Nucleus accumbens (tissue), 56 donors: ENCODE data around the gene MATN1.

Experiments used
- DNase-seq, 56 donors: peaks; one replicate each; lab custom pipeline; 2025; lab: John Stamatoyannopoulos, UW

MATN1 gene

DNA sequence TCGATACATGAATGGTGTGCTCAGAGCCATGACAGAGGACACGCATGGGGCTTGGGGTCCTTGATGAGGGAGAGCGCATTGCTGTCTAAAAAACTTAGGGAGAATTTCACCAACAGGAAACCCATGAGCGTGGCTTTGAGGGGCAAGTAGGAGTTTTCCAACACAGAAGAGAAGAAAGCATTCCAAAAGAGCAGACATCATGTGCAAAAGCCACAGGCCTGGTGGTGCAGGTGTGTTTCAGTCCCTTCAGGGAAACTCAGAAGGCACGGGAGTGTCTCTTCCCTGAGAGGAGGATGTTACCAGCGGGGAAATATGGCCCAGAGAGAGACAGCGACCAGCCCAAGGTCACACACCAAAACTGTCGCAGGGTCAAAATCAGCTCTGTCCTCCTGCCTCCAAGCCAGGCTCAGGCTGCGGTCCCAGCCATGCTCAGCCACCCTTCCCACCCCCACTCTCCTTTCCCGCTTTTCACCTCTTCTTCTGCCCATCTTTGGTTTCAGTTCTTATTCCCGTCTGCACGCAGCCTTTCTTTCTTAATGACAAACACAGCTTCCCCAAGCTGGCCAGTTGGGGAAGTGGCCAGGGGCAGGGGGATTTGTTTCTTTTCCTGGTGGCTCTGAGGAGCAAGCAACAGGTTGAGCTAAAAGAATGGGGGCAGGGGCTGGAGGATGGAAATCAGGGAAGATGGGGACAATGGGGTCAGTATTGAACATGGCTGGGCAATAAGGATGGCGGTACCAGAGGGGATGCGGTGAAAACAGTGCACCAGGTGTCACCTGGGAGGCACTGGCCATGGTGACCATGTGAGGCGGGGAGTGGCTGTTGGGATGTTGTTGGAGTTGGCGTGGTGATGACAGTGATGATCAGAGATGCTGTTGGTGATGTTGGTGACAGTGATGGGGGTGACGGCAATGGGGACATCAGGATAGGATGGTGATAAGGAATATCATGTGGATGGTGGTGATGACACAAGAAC is 23.9 kb upstream of the MATN1 start:
- DNase-seq: peak in 3 of 56 donors; percentile 16 to 23 (median 20)

DNA sequence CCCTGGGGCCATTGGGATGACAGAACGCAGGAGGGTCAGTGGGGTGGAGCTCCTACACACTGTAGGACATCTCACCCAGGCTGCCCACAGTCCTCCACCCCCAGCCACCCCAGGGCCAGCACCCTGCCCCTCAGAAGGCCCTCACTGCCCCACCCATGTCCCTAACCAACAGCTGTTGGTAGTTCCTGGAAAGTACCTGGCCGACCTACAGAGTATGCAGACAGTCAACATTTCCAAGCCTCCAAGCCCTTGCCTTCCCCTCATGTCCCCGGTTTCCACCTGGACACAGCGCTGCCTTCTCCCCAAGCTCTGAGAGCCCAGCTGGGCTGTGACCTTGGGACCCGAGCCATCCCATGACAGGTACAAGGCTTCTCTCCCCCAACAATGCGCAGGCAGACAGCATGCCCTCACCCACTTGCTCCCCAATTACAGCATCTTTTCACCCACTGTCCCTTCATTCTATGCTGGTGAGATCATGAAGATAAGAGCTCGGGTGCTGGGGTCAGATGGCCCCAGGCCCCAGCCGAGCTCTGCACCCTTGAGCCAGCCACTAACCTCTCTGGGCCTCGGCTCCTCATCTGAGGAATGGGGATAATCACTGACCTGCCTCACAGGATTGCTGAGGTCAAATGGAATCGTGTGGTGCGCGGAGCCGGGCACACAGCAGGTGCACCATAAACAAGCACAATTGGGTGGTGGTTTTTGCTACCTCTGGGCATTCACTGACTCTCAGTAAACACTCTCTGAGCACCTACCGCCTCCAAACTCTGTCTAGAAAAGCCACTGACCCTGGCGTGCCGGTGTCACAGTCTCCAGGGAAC is 23.0 kb upstream of the MATN1 start:
- no peak for DNase-seq

DNA sequence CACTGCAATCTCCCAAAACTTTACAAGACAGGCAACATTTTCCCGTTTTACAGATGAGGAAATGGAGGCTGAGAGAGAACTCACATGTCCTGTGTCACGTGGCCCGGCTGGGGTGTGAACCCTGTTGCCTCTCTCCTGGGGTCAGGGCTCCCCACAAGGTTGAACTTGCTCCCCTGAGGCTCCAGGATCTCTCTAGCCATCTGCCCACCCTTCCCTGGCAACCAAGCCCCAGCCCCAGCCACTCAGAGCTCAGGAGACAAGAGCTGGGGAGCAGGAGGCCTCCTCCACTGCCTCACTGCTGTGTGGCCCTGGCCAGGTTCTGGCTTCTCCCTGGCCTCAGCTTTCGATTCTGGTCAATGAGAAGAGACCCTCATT is 22.4 kb upstream of the MATN1 start:
- no peak for DNase-seq

GRCh38 chr1:30745156-30745833 is 21.9 kb upstream of the MATN1 start:
- DNase-seq: no peak

DNA sequence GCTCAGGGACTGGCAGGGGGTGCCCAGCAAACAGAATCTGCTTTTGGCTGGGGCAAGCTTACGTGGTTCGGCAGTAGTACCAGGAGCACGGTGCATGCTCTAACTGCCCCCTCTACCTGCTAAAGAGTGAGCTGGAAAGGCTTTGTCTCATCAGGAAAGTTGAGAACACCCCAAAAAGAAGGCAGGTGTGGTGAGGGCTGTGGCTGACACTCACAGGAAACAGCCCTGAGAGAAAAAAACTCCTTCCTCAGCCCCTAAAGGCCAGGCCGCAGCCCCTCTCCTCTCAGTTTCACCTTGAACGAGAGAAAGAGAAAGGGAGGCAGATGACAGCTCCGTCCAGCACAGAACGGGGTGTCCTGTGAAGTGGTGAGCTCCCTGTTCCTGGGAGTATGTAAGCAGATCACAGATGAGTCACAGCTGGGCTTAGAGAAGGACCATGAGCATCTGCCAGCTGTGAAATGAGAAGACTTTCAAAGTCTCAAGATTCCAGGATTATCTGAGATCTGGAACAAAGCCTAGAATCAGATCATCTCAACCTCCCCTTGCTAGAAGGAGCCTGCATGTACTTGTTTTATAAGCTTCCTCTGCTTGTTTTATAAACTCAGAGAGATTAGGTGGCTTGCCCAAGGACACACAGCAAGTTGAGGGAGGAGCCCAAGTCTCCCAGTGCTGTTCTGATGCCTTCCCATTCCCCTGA is 20.8 kb upstream of the MATN1 start:
- DNase-seq: no peak

- DNase-seq: no peak
Measured at GRCh38 chr1:30743584-30744059, 20.2 kb upstream of the MATN1 start.

DNA sequence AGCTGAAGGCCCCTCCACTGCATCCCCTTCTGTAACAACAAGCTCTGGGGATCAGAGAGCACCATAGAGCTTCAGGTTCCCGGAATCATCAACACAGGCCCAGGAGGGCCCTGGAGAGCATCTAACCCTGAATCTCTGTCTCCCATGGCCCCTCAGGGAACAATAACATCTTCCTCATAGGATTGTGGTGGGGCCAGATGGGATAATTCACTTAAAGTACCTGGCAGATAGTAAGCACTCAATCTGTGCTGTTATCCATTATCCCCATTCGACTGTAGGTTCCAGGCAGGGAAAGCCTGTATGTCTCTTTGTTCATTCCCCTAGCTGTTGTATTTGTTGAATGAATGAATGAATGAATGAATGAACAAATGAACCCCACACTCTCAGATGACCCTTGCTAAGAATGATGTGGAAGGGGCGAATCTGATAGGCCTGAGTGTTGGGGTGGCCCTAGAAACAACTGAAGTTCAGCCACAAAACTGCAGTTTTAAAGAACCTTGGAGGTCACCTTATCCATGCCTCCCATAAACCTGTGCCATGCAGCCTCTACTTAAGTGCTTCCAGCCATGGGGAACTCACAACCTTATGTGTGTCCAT is 19.7 kb upstream of the MATN1 start:
- no peak for DNase-seq

DNA sequence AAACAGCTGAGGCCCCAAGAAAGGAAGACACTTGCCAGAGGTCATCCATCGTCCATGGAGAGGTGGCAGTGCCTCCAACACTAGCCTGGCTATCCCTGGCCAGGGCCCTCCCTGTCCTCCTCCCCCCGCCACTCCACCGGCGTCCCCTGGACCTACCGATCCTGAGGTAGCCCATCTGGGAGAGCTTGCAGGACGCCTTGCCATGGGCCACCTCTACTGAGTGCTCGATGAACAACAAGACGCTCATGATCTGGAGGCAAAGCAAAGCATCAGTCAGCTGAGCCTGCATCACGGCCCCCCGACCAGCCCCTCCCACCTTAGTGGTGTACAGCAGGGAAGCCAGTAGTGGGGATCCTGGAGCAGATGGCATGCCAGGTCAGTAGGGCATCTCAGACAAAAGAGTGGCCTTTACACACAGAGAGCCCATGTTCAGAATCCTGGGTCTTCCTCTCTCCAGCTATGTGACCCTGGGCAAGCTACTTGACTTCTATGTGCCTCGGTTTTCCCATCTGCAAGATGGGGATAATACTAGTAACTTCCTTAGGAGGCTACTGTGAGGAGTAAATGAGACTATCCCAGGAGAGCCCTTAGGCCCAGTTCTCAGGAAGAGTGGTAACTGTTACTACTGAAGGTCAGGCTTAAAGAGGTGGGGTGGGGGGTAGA is 19.0 kb upstream of the MATN1 start:
- DNase-seq: no peak

DNA sequence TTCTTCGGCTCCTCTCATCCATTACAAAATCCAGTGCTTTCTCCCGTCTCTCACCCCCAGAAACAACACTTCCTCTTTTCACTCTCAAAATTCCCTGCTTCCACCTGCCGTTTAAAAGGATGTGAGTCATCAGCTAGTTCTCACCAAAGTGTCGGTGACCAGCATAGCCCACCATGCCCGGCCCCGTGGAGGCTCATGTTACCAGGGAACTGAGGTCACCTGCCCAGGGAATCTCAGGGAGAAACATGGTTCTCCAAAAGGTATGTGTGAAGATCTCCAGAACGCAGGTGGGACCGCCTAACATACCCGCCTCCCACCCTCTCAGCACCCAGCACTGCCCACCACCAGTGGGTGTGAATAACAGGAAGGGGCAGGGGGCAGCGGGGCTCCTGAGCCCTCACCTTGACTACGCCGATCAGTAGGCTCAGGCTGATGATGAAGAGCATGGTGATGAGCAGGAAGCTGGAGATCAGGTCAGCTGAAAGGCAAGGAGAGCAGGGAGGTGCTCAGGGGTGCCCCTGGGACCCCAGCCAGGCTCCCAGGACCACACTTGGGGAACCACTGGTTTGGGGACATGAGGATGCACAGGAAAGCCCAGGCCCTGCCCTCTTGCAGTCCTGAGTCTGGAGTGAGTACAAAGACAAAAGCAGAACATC is 18.0 kb upstream of the MATN1 start:
- no peak for DNase-seq

GRCh38 chr1:30740251-30741238 is 17.2 kb upstream of the MATN1 start:
- no peak for DNase-seq

- DNase-seq: no peak
Measured at GRCh38 chr1:30739601-30740000, 16.2 kb upstream of the MATN1 start.

DNA sequence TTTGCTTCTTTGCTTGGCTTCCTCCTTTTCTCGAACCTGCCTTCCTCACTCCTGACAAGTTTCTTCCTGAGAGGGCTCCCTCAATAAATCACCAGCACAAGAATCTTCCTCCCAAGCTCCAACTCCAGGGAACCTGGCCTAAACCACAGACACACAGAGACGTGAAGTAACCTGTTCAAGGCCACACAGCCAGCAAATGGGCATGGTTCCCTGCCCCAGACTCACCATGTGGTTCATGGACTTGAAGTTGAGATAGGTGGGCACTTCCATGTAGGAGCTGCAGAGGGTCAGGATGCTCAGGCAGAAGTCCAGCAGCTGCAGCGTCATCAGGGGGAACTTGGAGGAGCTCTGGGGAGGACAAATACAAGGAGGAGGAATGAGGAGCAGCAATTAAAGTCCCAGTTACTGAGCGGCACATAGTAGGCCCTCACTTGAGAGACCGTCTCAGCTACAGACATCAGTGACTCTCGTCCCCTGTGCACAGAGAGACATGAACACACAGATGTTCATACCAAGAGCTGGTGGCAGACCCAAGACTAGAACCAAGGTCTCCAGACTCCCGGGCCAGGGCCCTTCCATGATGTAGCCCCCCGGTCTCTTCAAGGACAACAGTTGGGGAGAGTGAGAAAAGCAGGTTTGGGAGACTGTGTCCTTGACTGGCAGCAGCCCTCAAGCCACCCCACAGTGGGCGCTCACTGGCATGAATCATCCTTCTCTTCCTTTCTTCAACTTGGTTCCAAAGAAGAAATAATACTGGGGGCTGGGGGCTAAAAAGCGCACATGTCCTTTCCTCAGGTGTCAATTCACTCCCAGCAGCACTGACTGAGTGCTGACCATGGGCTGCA is 15.6 kb upstream of the MATN1 start:
- DNase-seq: no peak

- no peak for DNase-seq
Measured at GRCh38 chr1:30738040-30738714, 14.8 kb upstream of the MATN1 start.

DNA sequence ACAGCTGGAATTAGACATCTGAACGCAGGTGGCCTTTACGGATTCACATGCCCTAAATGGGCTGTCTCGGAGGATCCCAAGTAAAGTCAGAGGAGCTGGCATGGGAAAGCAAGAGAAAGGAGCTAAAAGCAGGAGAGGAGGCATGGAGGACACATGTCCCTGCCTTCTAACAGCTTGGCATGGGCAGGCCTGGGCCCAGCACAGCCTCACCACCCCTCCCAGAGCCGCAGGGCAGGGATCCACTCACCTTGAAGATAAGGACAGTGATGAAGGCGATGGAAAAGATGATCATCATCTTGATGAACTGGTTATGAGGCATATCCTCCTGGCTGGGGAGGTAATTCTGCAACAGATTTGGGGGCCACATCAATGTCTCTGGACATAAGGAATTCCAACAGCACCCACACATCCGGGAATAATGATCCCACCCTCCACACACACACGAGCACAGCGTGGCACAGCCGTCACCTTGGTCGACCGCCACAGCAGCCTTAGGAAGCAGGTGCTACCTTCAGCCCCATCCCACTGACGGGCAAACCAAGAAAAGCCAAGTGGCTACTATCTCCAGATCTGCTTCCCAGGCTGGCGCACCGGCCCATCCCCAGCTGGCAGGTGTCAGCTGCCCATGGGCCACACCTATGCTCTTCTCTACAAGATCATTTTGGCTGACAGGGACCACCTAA is 14.1 kb upstream of the MATN1 start:
- DNase-seq: no peak
